ENCODE data around the gene UGT2A2. TPM values are rescaled to one million over a fixed set of nuclear protein-coding genes. Genes with fewer than 3 reads are reported as not detected.

Gene UGT2A2
- total and polyA plus RNA-seq, 8 donors: not detected

GRCh38 chr4:69658133-69658532, 18.7 kb upstream of the UGT2A2 start:
- DNase-seq: no peak
- intact Hi-C loops (cut with DNase I; ENCODE audit: low total_unique reads): no loop called here
- Histone ChIP-seq H3K4me3 (no peak overlapping the region), H3K9me3 (peaks cover 0 to 3% (median 0%) of the 10 kb centered on the region in 4 donors), H3K27me3 (no peaks in the 10 kb centered on the region), H3K27ac (no peak overlapping the region), H3K36me3 (no peaks in the 10 kb centered on the region), H3K4me1 (no peaks in the 10 kb centered on the region)
- 74 to 91% (median 86%) methylated on average over 3 to 12 of the region's 12 CpGs for WGBS, 5 donors
- TF ChIP-seq POLR2A (IDR thresholded peaks at IDR 0.05) (no peak), EP300 (IDR thresholded peaks at IDR 0.05) (no peak), POLR2AphosphoS5 (IDR thresholded peaks at IDR 0.05) (no peak), CTCF (IDR thresholded peaks at IDR 0.05) (no peak)

GRCh38 chr4:69656653-69657158, 17.3 kb upstream of the UGT2A2 start:
- TF ChIP-seq POLR2A (IDR thresholded peaks at IDR 0.05) (no peak), POLR2AphosphoS5 (IDR thresholded peaks at IDR 0.05) (no peak), EP300 (IDR thresholded peaks at IDR 0.05) (no peak), CTCF (IDR thresholded peaks at IDR 0.05) (no peak)
- no peak for DNase-seq
- WGBS, 5 donors: 65 to 81% (median 77%) methylated on average over 6 of the region's 6 CpGs
- intact Hi-C loops (cut with DNase I; ENCODE audit: low total_unique reads): no loop called here
- no peak overlapping the region for H3K27ac ChIP-seq
- peaks cover 0 to 3% (median 0%) of the 10 kb centered on the region in 4 donors for H3K9me3 ChIP-seq
- H3K4me3 ChIP-seq: no peak overlapping the region
- no peaks in the 10 kb centered on the region for H3K27me3 ChIP-seq
- no peaks in the 10 kb centered on the region for H3K4me1 ChIP-seq
- H3K36me3 ChIP-seq: no peaks in the 10 kb centered on the region

- no peaks in the 10 kb centered on the region for H3K9me3 ChIP-seq
- no peaks in the 10 kb centered on the region for H3K4me1 ChIP-seq
- WGBS, 5 donors: 56 to 82% (median 73%) methylated on average over 1 of the region's 1 CpG
- no peak for TF ChIP-seq POLR2A (IDR thresholded peaks at IDR 0.05)
- TF ChIP-seq EP300 (IDR thresholded peaks at IDR 0.05): no peak
- no peak for TF ChIP-seq CTCF (IDR thresholded peaks at IDR 0.05)
- TF ChIP-seq POLR2AphosphoS5 (IDR thresholded peaks at IDR 0.05): no peak
- no peak within 1 kb of the TSS for H3K4me3 ChIP-seq
- intact Hi-C loops (cut with DNase I; ENCODE audit: low total_unique reads): no loop called here
- H3K27ac ChIP-seq: no peak within 1 kb of the TSS
- no peak for DNase-seq
- H3K36me3 ChIP-seq: no peaks in the 10 kb centered on the region
- H3K27me3 ChIP-seq: no peaks in the 10 kb centered on the region
Measured at GRCh38 chr4:69653147-69653546, 13.7 kb upstream of the UGT2A2 start, which contains the start of gene UGT2A1. TSS of gene UGT2A1 (minus strand) at chr4:69653247. CDS start at chr4:69647644, 5,603 bp downstream.

- DNase-seq: no peak
- Histone ChIP-seq H3K9me3 (no peaks in the 10 kb centered on the region), H3K4me3 (no peak overlapping the region), H3K4me1 (no peaks in the 10 kb centered on the region), H3K27me3 (no peaks in the 10 kb centered on the region), H3K27ac (no peak overlapping the region), H3K36me3 (no peaks in the 10 kb centered on the region)
- 55 to 90% (median 75%) methylated on average over 3 of the region's 3 CpGs for WGBS, 5 donors
- TF ChIP-seq EP300 (IDR thresholded peaks at IDR 0.05): no peak
- TF ChIP-seq POLR2AphosphoS5 (IDR thresholded peaks at IDR 0.05): no peak
- TF ChIP-seq POLR2A (IDR thresholded peaks at IDR 0.05): no peak
- no peak for TF ChIP-seq CTCF (IDR thresholded peaks at IDR 0.05)
- intact Hi-C loops (cut with DNase I; ENCODE audit: low total_unique reads): no loop called here
Measured at GRCh38 chr4:69650872-69651271, 11.4 kb upstream of the UGT2A2 start.

All from stomach (tissue), 9 donors.